ENCODE results near the gene GRB2. TPM values are rescaled to one million over a fixed set of nuclear protein-coding genes. Genes with fewer than 3 reads are reported as not detected.

The GRB2 gene
- total RNA-seq, 1 donor from 2014 or later: 320 TPM

DNA sequence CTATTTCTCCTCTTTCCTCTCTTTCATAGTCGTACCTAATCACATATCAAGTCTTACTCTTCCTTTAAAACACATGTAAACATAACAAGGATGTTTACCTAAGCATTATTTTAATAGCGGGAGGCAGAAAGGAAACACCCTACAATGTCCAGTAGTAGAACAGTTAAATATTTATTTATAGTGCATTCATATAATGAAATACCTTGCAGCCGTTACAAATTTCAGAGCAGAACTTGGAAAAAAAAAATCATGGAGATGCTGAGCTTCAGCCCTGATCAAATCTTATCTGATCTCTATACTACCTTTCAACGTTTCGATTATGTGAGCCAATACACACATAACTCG is 39.6 kb downstream of the GRB2 start:
- Mint-ChIP-seq H3K27me3 (no peaks in the 10 kb centered on the region), H3K36me3 (ENCODE audit: low read depth) (peaks cover 27% of the 10 kb centered on the region), H3K9me3 (no peaks in the 10 kb centered on the region), H3K4me1 (peaks cover 95% of the 10 kb centered on the region), H3K27ac (no peak overlapping the region), H3K4me3 (peak overlapping the region; percentile 57)
- ChIA-PET POLR2A (interaction anchor here (0.7 to 1.3 kb wide), 3 partner anchors 9 to 98 kb away, joined by 3 read pairs; no protein-coding TSS in a partner anchor), CTCF (interaction anchor here (2.4 kb wide), 1 partner anchor 18 kb away, joined by 7 read pairs; no protein-coding TSS in a partner anchor)
- no peak for TF ChIP-seq CTCF (IDR thresholded peaks at IDR 0.05)
- ATAC-seq (ENCODE audit: low read depth): no peak
- DNase-seq: no peak
- intact Hi-C loops (cut with micrococcal nuclease): loop anchor here (2.0 kb wide), 1 partner anchor 13 kb away; no protein-coding TSS in a partner anchor

- Mint-ChIP-seq H3K4me3 (peak overlapping the region; percentile 57), H3K27me3 (no peaks in the 10 kb centered on the region), H3K36me3 (ENCODE audit: low read depth) (peaks cover 25% of the 10 kb centered on the region), H3K27ac (peak overlapping the region; percentile 73), H3K9me3 (no peaks in the 10 kb centered on the region), H3K4me1 (peaks cover 95% of the 10 kb centered on the region)
- DNase-seq: no peak
- ATAC-seq (ENCODE audit: low read depth): no peak
- intact Hi-C loops (cut with micrococcal nuclease): loop anchor here (2.0 kb wide), 1 partner anchor 14 kb away; no protein-coding TSS in a partner anchor
- ChIA-PET CTCF (interaction anchor here (2.4 kb wide), 1 partner anchor 18 kb away, joined by 7 read pairs; no protein-coding TSS in a partner anchor), POLR2A (interaction anchor here (0.6 to 2.0 kb wide), 8 partner anchors 9 to 98 kb away, joined by 3 to 8 read pairs (median 3); partner anchors contain the start of gene GRB2)
- TF ChIP-seq CTCF (IDR thresholded peaks at IDR 0.05): no peak
These were observed 40.2 kb downstream of the GRB2 start for GRCh38 chr17:75365009-75365930.

DNA sequence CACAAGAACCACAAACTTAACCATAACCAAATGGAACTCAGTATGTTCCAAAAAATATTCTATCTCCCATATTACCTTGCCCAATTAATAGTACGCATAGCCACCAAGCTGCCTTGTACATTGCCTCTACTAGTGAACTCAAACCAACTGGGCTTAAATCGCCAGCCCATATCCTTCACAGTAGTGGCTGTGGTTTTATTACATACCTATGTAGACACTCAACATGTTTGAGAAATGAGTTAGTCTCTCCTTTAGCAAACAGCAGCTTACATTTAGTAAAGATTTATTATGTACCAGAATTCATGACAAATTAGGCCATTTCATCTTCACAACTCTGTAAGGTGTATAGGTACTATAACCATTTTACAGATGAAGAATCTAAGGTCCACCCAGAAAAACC is 41.4 kb downstream of the GRB2 start:
- H3K27ac Mint-ChIP-seq: peak overlapping the region; percentile 50
- CTCF ChIA-PET: interaction anchor here (0.8 to 2.4 kb wide), 2 partner anchors 17 to 67 kb away, joined by 3 to 7 read pairs; no protein-coding TSS in a partner anchor
- intact Hi-C loops (cut with micrococcal nuclease): loop anchor here (2.0 to 5.0 kb wide), 2 partner anchors 15 to 37 kb away; no protein-coding TSS in a partner anchor
- DNase-seq: no peak
- ATAC-seq (ENCODE audit: low read depth): no peak
- no peaks in the 10 kb centered on the region for H3K27me3 Mint-ChIP-seq
- H3K4me1 Mint-ChIP-seq: peaks cover 96% of the 10 kb centered on the region
- no peaks in the 10 kb centered on the region for H3K9me3 Mint-ChIP-seq
- peak overlapping the region; percentile 33 for H3K4me3 Mint-ChIP-seq
- TF ChIP-seq CTCF (IDR thresholded peaks at IDR 0.05): no peak
- H3K36me3 Mint-ChIP-seq (ENCODE audit: low read depth): peaks cover 18% of the 10 kb centered on the region
- POLR2A ChIA-PET: interaction anchor here (0.6 to 2.0 kb wide), 5 partner anchors 10 to 75 kb away, joined by 3 to 8 read pairs (median 3); partner anchors contain the start of genes GRB2 and SLC25A19

DNA sequence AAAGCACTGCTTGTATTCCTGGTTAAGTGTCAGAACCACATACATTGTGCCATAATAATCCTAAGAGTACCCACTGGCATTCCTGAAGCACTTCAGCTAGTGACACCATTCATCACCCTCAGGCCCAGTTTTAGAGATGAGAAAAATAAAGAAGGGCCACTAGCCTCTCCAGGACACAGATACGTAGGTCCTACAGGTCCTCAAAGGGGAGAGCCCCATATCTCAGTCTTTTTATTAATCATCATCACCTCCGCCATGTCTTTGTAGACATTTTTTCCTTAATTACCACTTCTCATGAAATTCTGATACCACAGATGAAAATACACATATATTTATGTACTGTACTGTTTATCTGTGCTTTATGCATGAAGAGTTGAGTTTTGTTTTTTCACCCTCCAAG is 43.5 kb downstream of the GRB2 start:
- CTCF ChIA-PET: no interaction called here
- POLR2A ChIA-PET: interaction anchor here (0.5 to 1.0 kb wide), 3 partner anchors 9 to 23 kb away, joined by 3 to 5 read pairs (median 3); no protein-coding TSS in a partner anchor
- peaks cover 20% of the 10 kb centered on the region for H3K36me3 Mint-ChIP-seq (ENCODE audit: low read depth)
- no peak overlapping the region for H3K4me3 Mint-ChIP-seq
- intact Hi-C loops (cut with micrococcal nuclease): loop anchor here (2.0 to 5.0 kb wide), 2 partner anchors 15 to 35 kb away; no protein-coding TSS in a partner anchor
- DNase-seq: no peak
- H3K9me3 Mint-ChIP-seq: no peaks in the 10 kb centered on the region
- H3K4me1 Mint-ChIP-seq: peaks cover 91% of the 10 kb centered on the region
- no peaks in the 10 kb centered on the region for H3K27me3 Mint-ChIP-seq
- no peak for TF ChIP-seq CTCF (IDR thresholded peaks at IDR 0.05)
- H3K27ac Mint-ChIP-seq: peak overlapping the region; percentile 38
- ATAC-seq (ENCODE audit: low read depth): no peak

DNA sequence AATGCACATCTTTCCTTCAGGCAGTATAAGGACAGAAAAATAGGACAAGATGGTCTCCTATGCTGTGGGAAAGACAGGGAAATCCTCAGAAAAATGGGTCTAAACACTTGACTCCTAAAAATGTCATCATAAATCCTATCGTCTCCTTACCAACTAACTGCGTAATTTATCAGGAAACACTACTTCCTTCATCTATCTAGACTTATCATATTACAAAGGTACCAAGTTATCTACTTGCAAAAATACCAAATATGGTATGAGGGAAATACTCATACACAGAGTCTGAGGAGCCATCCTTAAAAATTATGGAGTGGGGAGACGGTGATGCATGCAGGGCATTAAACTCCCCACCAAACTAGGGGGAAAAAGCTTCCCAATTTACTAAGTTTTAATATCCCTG is 44.1 kb downstream of the GRB2 start:
- TF ChIP-seq CTCF (IDR thresholded peaks at IDR 0.05): no peak
- Mint-ChIP-seq H3K4me1 (peaks cover 91% of the 10 kb centered on the region), H3K9me3 (no peaks in the 10 kb centered on the region), H3K4me3 (peak overlapping the region; percentile 1), H3K36me3 (ENCODE audit: low read depth) (peaks cover 26% of the 10 kb centered on the region), H3K27me3 (no peaks in the 10 kb centered on the region), H3K27ac (peak overlapping the region; percentile 74)
- ATAC-seq (ENCODE audit: low read depth) (no peak), DNase-seq (no peak)
- POLR2A ChIA-PET: interaction anchor here (0.5 to 1.1 kb wide), 3 partner anchors 8 to 22 kb away, joined by 3 to 5 read pairs (median 4); no protein-coding TSS in a partner anchor
- intact Hi-C loops (cut with micrococcal nuclease): loop anchor here (2.0 to 5.0 kb wide), 2 partner anchors 15 to 34 kb away; no protein-coding TSS in a partner anchor
- CTCF ChIA-PET: no interaction called here

Data from activated B cell treated with CpG ODN at 0.5 μM for 24 hours (primary cell).